ENCODE results near the gene LRWD1.
"Not testable (repeated sequence)": the region's sequence is repeated elsewhere in the genome, so short reads cannot be mapped to it uniquely, and the experiment has no call there.

The LRWD1 gene

GRCh38 chr7:102444961-102445673 lies 19.7 kb upstream of the LRWD1 start:
- DNase-seq (ENCODE audit: low spot score) = no peak

GRCh38 chr7:102445674-102446071 lies 19.1 kb upstream of the LRWD1 start:
- DNase-seq (ENCODE audit: low spot score) = no peak

GRCh38 chr7:102446387-102447156 lies 18.2 kb upstream of the LRWD1 start:
- no peak for DNase-seq (ENCODE audit: low spot score)

- DNase-seq (ENCODE audit: low spot score) = no peak
Observed at GRCh38 chr7:102447311-102447710, 17.5 kb upstream of the LRWD1 start.

- no peak for DNase-seq (ENCODE audit: low spot score)
Observed at GRCh38 chr7:102449136-102449535, 15.6 kb upstream of the LRWD1 start.

- DNase-seq (ENCODE audit: low spot score) = no peak
Observed at GRCh38 chr7:102450242-102450641, 14.5 kb upstream of the LRWD1 start.

GRCh38 chr7:102451371-102452054 lies 13.3 kb upstream of the LRWD1 start:
- DNase-seq (ENCODE audit: low spot score) = no peak

- DNase-seq (ENCODE audit: low spot score) = no peak
Observed at GRCh38 chr7:102452451-102452850, 12.3 kb upstream of the LRWD1 start.

- no peak for DNase-seq (ENCODE audit: low spot score)
Observed at GRCh38 chr7:102453319-102453718, 11.5 kb upstream of the LRWD1 start.

- DNase-seq (ENCODE audit: low spot score) = no peak
Observed at GRCh38 chr7:102454468-102454867, 10.3 kb upstream of the LRWD1 start.

GRCh38 chr7:102454932-102455331 lies 9.9 kb upstream of the LRWD1 start:
- DNase-seq (ENCODE audit: low spot score) = not testable (repeated sequence)

GRCh38 chr7:102455596-102455995 lies 9.2 kb upstream of the LRWD1 start:
- DNase-seq (ENCODE audit: low spot score) = no peak

- DNase-seq (ENCODE audit: low spot score) = no peak
Observed at GRCh38 chr7:102456327-102456726, 8.5 kb upstream of the LRWD1 start.

GRCh38 chr7:102457352-102457924 lies 7.3 kb upstream of the LRWD1 start:
- no peak for DNase-seq (ENCODE audit: low spot score)

- DNase-seq (ENCODE audit: low spot score) = no peak
Observed at GRCh38 chr7:102459221-102459844, 5.5 kb upstream of the LRWD1 start.

GRCh38 chr7:102460467-102460866 lies 4.3 kb upstream of the LRWD1 start:
- no peak for DNase-seq (ENCODE audit: low spot score)

- no peak for DNase-seq (ENCODE audit: low spot score)
Observed at GRCh38 chr7:102463841-102464576, 775 bp upstream of the LRWD1 start.

GRCh38 chr7:102466097-102466496 lies 1.3 kb downstream of the LRWD1 start:
- no peak for DNase-seq (ENCODE audit: low spot score)

- DNase-seq (ENCODE audit: low spot score) = no peak
Observed at GRCh38 chr7:102467581-102468477, 3.0 kb downstream of the LRWD1 start.

Measured in HuH-7.5 (cell line).